RWPE2 (cell line): ENCODE data around the gene PTGIS.

ENCODE experiments used
- ATAC-seq: fragments of 200-7000 bp; cut with Tn5 transposase; 3 replicates; pipeline ENCODE4 v1.9.1; 2021; ENCODE audit warnings: low read depth
- DNase-seq: peaks from one replicate; pipeline ENCODE4 v3.0.0-alpha.2; 2020; ENCODE audit warnings: low spot score
- H3K27ac ChIP-seq: fragments of 450-650 bp; 2 replicates; pipeline ENCODE4 v1.5.1; 2017; ENCODE audit warnings: mild to moderate bottlenecking; ENCODE audit not compliant: poor library complexity, severe bottlenecking
- H3K27me3 ChIP-seq: fragments of 250-450 bp; sonication (Bioruptor Pico); 2 replicates; pipeline ENCODE4 v1.5.1; 2021; ENCODE audit warnings: mild to moderate bottlenecking, moderate library complexity; ENCODE audit not compliant: insufficient read depth, poor library complexity, severe bottlenecking
- H3K36me3 ChIP-seq: fragments of 250-450 bp; sonication (Bioruptor Pico); 2 replicates; pipeline ENCODE4 v1.5.1; 2020; ENCODE audit warnings: low read depth, mild to moderate bottlenecking, moderate library complexity
- H3K4me1 ChIP-seq: fragments of 250-450 bp; sonication (Bioruptor Pico); 2 replicates; pipeline ENCODE4 v1.5.1; 2021; ENCODE audit warnings: mild to moderate bottlenecking, moderate library complexity; ENCODE audit not compliant: insufficient read depth, poor library complexity, severe bottlenecking
- H3K4me3 ChIP-seq: fragments of 250-450 bp; sonication (Bioruptor Pico); 2 replicates; pipeline ENCODE4 v1.5.1; 2021; ENCODE audit warnings: mild to moderate bottlenecking, moderate library complexity; ENCODE audit not compliant: severe bottlenecking
- H3K9me3 ChIP-seq: fragments of 250-450 bp; sonication (Bioruptor Pico); 2 replicates; pipeline ENCODE4 v1.5.1; 2021; ENCODE audit warnings: mild to moderate bottlenecking, moderate library complexity; ENCODE audit not compliant: severe bottlenecking
- CTCF ChIP-seq: fragments of 450-650 bp; IDR thresholded peaks from one replicate; pipeline ENCODE4 v1.5.1; 2017; ENCODE audit warnings: mild to moderate bottlenecking, moderate library complexity; ENCODE audit not compliant: poor library complexity, severe bottlenecking

PTGIS gene

GRCh38 chr20:49483696-49484123 lies 84.2 kb downstream of the PTGIS start:
- H3K27ac ChIP-seq = no peak overlapping the region
- H3K4me1 ChIP-seq = no peaks in the 10 kb centered on the region
- H3K27me3 ChIP-seq = peaks cover 47% of the 10 kb centered on the region
- no peaks in the 10 kb centered on the region for H3K36me3 ChIP-seq
- H3K4me3 ChIP-seq = peak overlapping the region; percentile 18
- no peak for DNase-seq
- ATAC-seq = no peak
- H3K9me3 ChIP-seq = no peaks in the 10 kb centered on the region
- TF ChIP-seq CTCF = no peak

- Histone ChIP-seq H3K36me3 (no peaks in the 10 kb centered on the region), H3K9me3 (no peaks in the 10 kb centered on the region), H3K27ac (no peak overlapping the region), H3K4me1 (no peaks in the 10 kb centered on the region), H3K4me3 (no peak overlapping the region), H3K27me3 (peaks cover 45% of the 10 kb centered on the region)
- no peak for ATAC-seq
- DNase-seq = no peak
- no peak for TF ChIP-seq CTCF
Measured at GRCh38 chr20:49483018-49483695, 84.8 kb downstream of the PTGIS start.

- peaks cover 40% of the 10 kb centered on the region for H3K27me3 ChIP-seq
- DNase-seq (no peak), ATAC-seq (peak; percentile 58)
- no peaks in the 10 kb centered on the region for H3K4me1 ChIP-seq
- H3K27ac ChIP-seq = no peak within 1 kb of the TSS
- no peaks in the 10 kb centered on the region for H3K9me3 ChIP-seq
- no peak for TF ChIP-seq CTCF
- no peak within 1 kb of the TSS for H3K4me3 ChIP-seq
- no peaks in the 10 kb centered on the region for H3K36me3 ChIP-seq
Measured at GRCh38 chr20:49482621-49483017, 85.3 kb downstream of the PTGIS start, which contains the start of gene KCNB1. KCNB1 (minus strand) TSS chr20:49482668; CDS start chr20:49482480, 188 bp downstream.

- H3K9me3 ChIP-seq = no peaks in the 10 kb centered on the region
- peaks cover 39% of the 10 kb centered on the region for H3K27me3 ChIP-seq
- H3K4me3 ChIP-seq = no peak overlapping the region
- no peaks in the 10 kb centered on the region for H3K4me1 ChIP-seq
- H3K36me3 ChIP-seq = no peaks in the 10 kb centered on the region
- H3K27ac ChIP-seq = no peak overlapping the region
- DNase-seq (no peak), ATAC-seq (no peak)
- no peak for TF ChIP-seq CTCF
Measured at GRCh38 chr20:49482173-49482572, 85.8 kb downstream of the PTGIS start.

- Histone ChIP-seq H3K4me1 (no peaks in the 10 kb centered on the region), H3K36me3 (no peaks in the 10 kb centered on the region)
- TF ChIP-seq CTCF = no peak
Measured at GRCh38 chr20:49481116-49481515, 86.8 kb downstream of the PTGIS start.

More at GRCh38 chr20:49481116-49481515, 86.8 kb downstream of the PTGIS start:
- Histone ChIP-seq H3K9me3 (no peaks in the 10 kb centered on the region), H3K27ac (no peak overlapping the region), H3K4me3 (no peak overlapping the region), H3K27me3 (peaks cover 39% of the 10 kb centered on the region)
- ATAC-seq (no peak), DNase-seq (no peak)
